PFSK-1 (cell line): ENCODE results near the gene PUM2.

Experiments used
- FOXP2 ChIP-seq: optimal IDR thresholded peaks from 2 replicates; pipeline ENCODE3; 2011; ENCODE audit warnings: borderline replicate concordance, control low read depth, inconsistent platforms; ENCODE audit not compliant: insufficient read depth; ENCODE audit errors: extremely low read length, extremely low read depth
- POLR2AphosphoS5 ChIP-seq: IDR thresholded peaks from 2 replicates; pipeline ENCODE4 v1.6.1; 2012; ENCODE audit warnings: low read depth, mild to moderate bottlenecking, control low read depth, low read length, moderate library complexity
- REST ChIP-seq, 2 experiments: IDR thresholded peaks; 2 replicates each; pipeline versions ENCODE4 v1.6.1 to v1.8.0; 2011 to 2012; ENCODE audit warnings: low read depth in 2 of 2, low read length in 2 of 2, control low read depth in 1 of 2, inconsistent platforms in 1 of 2, mild to moderate bottlenecking in 1 of 2, moderate library complexity in 1 of 2; ENCODE audit not compliant: insufficient read depth in 1 of 2
- SIN3A ChIP-seq: IDR thresholded peaks from 2 replicates; pipeline ENCODE4 v1.6.1; 2012; ENCODE audit warnings: mild to moderate bottlenecking, low read length, moderate library complexity, borderline replicate concordance; ENCODE audit not compliant: insufficient read depth
- TAF1 ChIP-seq: IDR thresholded peaks from 2 replicates; pipeline ENCODE4 v1.6.1; 2012; ENCODE audit warnings: low read length, control low read depth, borderline replicate concordance; ENCODE audit not compliant: insufficient read depth

The PUM2 gene

GRCh38 chr2:20222769-20223406 lies 127.8 kb downstream of the PUM2 start:
- TF ChIP-seq POLR2AphosphoS5 (no peak), SIN3A (no peak), TAF1 (no peak), FOXP2 (no peak), REST (IDR thresholded peaks at IDR 0.05; ENCODE audit: insufficient read depth in 1 of 2, low read depth in 2 of 2, low read length in 2 of 2) (no peak)

GRCh38 chr2:20222014-20222768 lies 128.5 kb downstream of the PUM2 start:
- TF ChIP-seq SIN3A = no peak
- no peak for TF ChIP-seq FOXP2
- TF ChIP-seq TAF1 = no peak
- no peak for TF ChIP-seq POLR2AphosphoS5
- TF ChIP-seq REST (IDR thresholded peaks at IDR 0.05; ENCODE audit: insufficient read depth in 1 of 2, low read depth in 2 of 2, low read length in 2 of 2) = no peak

DNA sequence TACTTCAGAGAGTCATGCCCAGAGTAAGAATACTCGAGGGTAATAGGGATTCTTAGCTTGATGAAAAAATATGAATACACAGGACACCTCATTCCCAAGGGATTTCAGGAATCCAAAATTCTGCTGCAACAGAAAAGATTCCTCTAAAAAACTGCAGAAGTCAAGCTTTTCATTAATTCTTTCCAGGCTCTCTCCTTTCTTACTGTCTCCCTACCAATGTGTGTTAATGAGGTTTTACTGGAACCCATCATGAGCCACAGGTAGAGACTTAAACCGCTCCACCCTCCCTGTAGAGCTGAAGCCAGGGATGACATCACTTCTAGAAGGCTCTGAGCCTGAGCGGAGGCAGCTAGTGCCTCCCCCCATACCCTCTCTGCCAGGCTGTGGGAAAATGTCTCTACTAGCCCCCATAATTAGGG lies 129.1 kb downstream of the PUM2 start:
- TF ChIP-seq FOXP2 = no peak
- no peak for TF ChIP-seq TAF1
- no peak for TF ChIP-seq REST (IDR thresholded peaks at IDR 0.05; ENCODE audit: insufficient read depth in 1 of 2, low read depth in 2 of 2, low read length in 2 of 2)
- TF ChIP-seq POLR2AphosphoS5 = no peak

DNA sequence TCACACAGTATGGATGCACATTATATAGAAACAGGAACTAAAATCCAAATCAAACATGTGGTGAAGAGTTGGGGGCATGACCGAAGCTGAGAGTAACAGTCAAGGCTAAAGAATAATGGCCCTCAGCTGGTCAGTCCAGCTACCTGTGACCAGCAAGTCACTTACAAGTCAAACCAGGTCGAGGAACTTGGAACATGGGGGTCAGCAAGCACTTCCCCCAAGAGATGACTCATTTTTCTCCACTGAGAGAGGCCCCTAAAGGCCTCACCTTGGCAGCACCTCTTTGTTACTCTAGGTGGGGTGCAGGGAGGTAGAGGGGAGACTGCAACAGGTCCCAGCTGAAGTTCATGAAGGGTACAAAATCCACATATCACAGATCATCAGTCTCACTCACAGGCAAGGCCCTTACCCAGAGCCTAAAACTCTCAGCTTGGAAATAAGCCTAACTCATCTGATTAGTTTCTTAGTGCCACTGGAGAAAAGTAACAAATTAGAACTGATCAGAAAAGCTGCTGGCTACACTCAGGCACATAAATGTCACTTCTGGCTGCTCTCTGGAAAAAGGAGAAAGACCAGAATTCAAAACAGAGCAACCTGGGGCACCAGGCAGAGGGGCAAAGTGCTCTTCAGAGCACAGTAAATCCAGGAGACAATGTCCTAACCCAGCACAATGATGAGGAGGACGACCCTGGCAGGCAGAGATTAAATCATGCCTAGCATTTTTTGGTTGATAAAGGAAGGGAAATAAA lies 129.7 kb downstream of the PUM2 start:
- TF ChIP-seq SIN3A = no peak
- no peak for TF ChIP-seq TAF1
- TF ChIP-seq POLR2AphosphoS5 = no peak
- TF ChIP-seq REST (IDR thresholded peaks at IDR 0.05; ENCODE audit: insufficient read depth in 1 of 2, low read depth in 2 of 2, low read length in 2 of 2) = no peak
- TF ChIP-seq FOXP2 = no peak
